WI38 (cell line): Measurements from ENCODE around the gene ADCYAP1.

Source experiments
- H3K4me3 ChIP-seq: 2 replicates; pipeline ENCODE4 v1.5.1; 2011; ENCODE audit warnings: low read depth, mild to moderate bottlenecking, control low read depth, low read length
- TF ChIP-seq, protein P1 (sequence below): IDR thresholded peaks from 2 replicates; pipeline ENCODE4 v1.5.1; 2012; ENCODE audit warnings: low read depth, mild to moderate bottlenecking, control low read depth, low read length

ADCYAP1 gene

DNA sequence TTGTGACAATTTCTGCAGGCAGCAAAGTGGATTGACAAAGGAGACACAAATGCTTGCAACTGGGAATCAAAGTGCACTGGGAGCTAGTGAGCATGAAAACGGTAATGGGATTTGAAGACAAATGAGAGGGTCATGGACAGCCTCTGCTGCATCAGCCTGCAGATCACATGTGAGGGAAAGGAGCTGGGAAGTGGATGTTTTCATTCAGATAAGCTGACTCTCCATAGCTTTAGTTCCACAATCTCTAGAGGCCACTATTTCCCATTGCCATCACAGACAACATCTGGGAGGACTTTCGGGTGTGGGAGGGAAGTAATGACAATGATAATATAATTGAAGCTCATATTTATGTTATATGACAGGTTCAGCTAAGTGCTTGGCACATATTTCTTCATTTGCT, 28.4 kb downstream of the ADCYAP1 start:
- TF ChIP-seq, protein P1, sequence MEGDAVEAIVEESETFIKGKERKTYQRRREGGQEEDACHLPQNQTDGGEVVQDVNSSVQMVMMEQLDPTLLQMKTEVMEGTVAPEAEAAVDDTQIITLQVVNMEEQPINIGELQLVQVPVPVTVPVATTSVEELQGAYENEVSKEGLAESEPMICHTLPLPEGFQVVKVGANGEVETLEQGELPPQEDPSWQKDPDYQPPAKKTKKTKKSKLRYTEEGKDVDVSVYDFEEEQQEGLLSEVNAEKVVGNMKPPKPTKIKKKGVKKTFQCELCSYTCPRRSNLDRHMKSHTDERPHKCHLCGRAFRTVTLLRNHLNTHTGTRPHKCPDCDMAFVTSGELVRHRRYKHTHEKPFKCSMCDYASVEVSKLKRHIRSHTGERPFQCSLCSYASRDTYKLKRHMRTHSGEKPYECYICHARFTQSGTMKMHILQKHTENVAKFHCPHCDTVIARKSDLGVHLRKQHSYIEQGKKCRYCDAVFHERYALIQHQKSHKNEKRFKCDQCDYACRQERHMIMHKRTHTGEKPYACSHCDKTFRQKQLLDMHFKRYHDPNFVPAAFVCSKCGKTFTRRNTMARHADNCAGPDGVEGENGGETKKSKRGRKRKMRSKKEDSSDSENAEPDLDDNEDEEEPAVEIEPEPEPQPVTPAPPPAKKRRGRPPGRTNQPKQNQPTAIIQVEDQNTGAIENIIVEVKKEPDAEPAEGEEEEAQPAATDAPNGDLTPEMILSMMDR: no peak
- H3K4me3 ChIP-seq: no peak overlapping the region

DNA sequence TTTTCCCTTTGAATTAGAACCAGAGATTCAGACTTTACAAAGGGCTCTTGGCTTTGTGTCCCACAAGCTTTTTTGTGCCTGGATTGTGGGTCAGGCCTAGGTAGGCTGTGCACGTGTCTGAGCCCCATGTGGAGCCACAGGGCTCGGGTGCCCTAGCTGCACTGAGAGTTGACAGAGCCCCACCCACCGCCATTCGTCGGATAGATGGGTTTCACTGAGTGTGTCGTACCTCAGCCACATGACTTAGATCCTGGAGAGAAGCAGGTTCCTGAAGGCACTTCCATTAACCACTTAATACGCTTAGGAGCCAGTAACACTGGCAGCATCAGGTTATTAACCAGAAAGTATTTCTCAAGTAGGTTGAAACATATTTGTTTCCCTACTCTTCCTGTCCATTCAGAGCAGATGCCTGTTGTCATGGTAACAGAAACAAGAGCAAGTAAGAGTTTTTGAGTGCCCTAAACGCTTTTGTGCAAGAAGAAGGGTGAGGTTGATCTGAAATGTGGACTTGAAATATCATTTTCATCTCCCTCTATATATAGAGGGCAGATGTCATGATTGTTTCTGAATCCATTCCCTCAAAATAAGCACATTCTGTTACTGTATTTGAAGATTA, 30.0 kb downstream of the ADCYAP1 start:
- TF ChIP-seq, protein P1: no peak
- no peak overlapping the region for H3K4me3 ChIP-seq

DNA sequence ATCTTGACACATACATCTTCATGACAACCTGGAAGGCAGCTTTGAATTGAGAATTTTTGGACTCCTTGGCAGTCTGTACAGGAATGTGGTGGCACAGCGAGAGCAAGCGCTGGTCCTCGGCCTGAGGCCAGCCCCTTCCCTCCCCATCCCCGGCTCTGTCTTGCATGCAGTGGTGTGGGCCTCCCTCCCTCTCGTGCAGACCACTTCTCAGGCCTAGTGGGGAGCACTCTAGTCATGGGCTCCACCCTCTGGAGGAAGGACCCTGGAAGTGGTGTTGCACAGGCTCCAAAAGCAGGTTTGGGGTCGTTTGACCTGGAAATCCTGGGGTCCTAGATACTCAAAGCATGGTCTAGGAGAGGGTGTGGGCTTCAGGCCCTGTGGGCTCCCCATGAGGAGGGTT, 32.3 kb downstream of the ADCYAP1 start:
- no peak overlapping the region for H3K4me3 ChIP-seq
- TF ChIP-seq, protein P1: no peak

DNA sequence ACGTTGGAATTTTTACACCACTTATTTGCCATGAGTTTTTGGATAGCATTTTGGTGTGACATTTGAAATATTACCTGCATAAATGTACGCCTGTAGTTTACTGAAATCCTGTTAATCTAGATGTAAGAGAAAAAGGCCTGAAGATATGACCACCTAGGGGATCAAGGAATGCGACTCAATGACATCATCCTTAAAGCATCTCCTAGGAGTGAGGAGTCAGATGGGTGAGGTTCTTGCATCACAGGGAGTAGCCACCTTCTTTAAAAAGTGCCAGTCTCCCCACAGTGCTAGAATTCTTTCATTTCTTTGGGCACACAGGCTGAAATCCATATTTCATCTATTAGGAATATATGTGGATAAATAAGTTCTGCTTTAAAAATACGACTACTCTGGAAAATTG, 34.5 kb downstream of the ADCYAP1 start:
- TF ChIP-seq, protein P1: no peak
- no peak overlapping the region for H3K4me3 ChIP-seq

DNA sequence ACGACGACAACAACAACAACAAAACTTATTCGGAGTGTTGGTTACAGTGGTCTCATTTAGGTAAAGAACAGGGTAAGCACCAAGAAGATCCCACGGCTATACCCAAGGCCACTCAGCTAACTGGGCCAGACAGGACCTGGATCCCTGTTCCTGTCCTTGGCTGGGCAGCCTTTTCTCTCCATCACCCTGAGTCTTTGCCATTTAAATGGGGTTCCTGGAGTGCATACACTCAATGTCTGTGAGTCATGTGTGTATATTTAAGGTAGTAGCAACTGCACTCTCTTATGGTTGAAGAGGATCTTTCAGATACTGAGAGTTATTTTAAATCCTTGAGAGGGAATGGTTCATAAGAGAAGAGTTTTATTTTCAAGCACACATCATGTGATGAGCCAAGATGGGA, 35.3 kb downstream of the ADCYAP1 start:
- no peak overlapping the region for H3K4me3 ChIP-seq
- TF ChIP-seq, protein P1: no peak

DNA sequence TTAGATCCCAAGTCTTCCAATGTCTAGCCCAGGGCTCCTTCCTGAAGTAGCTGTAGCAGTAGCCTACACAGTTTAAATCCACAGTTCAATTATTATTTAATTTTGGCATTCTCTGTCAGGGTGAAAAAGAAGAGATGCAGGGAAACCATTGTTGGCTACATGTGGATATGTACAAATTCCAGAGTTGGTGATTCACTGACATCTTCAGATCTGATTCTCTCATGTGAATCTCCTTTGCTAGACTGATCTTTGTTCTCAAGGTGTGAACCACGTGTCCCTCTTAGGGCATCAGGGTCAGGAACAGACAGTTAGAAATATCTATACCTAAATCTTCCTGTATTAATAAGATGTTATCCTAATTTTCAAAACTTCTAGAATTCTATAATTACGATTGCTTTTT, 36.7 kb downstream of the ADCYAP1 start:
- H3K4me3 ChIP-seq: no peak overlapping the region
- TF ChIP-seq, protein P1: no peak

DNA sequence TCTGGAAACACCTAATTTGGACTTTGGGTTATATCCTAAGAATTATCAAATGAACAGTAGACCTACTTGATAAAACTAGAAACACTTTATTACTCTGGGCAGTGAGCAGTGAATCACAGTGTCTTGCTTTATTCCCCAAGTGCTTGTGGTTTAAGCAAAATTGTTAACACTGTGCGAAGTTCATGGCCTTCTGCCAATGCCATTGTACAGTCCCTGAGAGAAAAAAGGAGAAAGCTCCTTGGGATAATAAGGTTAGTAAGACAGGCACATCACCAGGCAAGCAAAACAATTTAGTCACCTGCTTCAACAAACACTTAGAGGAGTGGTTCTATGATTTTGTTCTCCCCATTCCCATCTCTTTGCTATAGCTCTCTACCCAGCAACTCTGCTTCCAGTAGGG, 39.8 kb downstream of the ADCYAP1 start:
- TF ChIP-seq, protein P1: no peak
- H3K4me3 ChIP-seq: no peak overlapping the region
